ENCODE data around the gene SFXN5.

The SFXN5 gene

DNA sequence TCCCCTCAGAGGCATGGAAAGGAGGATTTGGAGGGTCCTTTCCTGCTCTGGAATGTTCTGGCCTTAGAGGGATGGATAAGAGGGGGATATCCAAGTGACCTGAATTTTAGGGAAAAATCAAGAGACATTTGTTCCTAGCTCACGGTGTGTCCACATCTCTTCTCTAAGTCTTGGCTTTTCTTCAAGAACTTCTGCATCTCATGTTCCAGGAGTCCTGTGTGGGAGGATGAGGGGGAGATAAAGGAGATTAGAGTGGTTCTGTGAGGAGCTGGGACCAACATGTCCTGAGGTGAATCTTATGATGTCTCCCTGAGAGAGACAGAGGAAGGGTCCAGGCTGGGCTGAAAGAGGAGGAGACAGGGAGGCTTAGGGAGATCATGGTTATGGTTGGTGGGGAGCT lies 142.5 kb downstream of the SFXN5 start:
- Mint-ChIP-seq H3K27me3 (peaks cover 5% of the 10 kb centered on the region), H3K27ac (ENCODE audit: low read depth) (no peak overlapping the region), H3K9me3 (no peaks in the 10 kb centered on the region), H3K36me3 (ENCODE audit: insufficient read depth) (no peaks in the 10 kb centered on the region), H3K4me3 (no peak overlapping the region), H3K4me1 (peaks cover 1% of the 10 kb centered on the region)
- DNase-seq (ENCODE audit: low spot score in 2 of 2) (no peak), ATAC-seq (replicated peaks; ENCODE audit: extremely low read depth, poor library complexity, severe bottlenecking) (no peak)

GRCh38 chr2:72927619-72928550 lies 143.6 kb downstream of the SFXN5 start:
- no peak for DNase-seq (ENCODE audit: low spot score in 2 of 2)
- Mint-ChIP-seq H3K4me3 (no peak overlapping the region), H3K4me1 (peaks cover 5% of the 10 kb centered on the region), H3K27me3 (peaks cover 14% of the 10 kb centered on the region), H3K9me3 (no peaks in the 10 kb centered on the region), H3K36me3 (ENCODE audit: insufficient read depth) (no peaks in the 10 kb centered on the region), H3K27ac (ENCODE audit: low read depth) (no peak overlapping the region)
- ATAC-seq (replicated peaks; ENCODE audit: extremely low read depth, poor library complexity, severe bottlenecking), result no peak

DNA sequence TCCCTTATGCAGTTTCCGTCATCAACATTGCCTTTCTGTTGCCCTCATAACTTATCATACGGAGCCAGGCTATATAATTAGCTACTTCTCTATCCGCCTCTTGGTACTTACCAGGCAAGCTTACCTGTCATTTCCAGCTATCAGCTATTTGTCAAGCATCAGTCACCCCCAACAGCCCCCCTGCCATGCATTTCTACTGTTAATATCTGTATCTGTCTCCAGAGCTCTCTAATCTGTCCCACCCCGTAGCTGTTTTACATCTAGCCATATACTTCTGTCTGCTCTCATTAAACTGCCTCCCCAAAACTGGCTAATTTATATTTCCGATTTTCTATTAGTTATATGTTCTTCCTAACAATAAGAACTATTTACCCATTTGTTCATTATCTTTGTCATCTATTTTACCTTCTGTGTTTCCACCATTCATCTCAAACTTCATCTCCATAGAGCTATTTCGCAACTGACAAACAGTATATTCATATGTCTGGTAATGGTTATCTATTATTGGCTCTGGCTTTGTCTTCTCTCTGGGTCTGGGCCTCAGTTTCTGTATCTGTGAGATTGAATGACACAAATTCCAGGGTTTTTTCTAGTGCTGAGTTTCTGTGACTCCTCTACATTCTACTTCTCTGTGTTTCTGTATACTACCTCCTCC lies 144.6 kb downstream of the SFXN5 start:
- DNase-seq (ENCODE audit: low spot score in 2 of 2), result no peak
- no peak overlapping the region for H3K4me3 Mint-ChIP-seq
- H3K27ac Mint-ChIP-seq (ENCODE audit: low read depth), result no peak overlapping the region

DNA sequence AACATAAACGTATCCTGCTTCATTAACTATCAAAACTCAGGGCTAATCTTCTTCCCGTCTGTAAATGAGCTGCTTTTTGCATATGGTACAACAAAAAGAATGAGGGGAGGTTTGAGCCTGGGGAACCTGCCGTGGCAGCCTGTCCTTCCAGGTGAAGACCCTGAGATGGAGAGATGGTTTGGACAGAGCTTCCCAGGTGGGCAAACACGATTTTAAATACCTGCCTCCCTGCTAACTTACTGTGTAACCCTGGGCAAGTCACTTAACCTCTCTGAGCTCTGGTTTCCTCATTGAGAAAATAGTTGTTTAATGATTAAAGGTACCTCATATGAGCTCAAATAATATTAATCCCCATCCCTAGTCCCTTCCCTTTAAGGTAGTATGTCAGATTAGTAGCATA lies 145.1 kb downstream of the SFXN5 start:
- Mint-ChIP-seq H3K27me3 (peaks cover 30% of the 10 kb centered on the region), H3K9me3 (no peaks in the 10 kb centered on the region), H3K36me3 (ENCODE audit: insufficient read depth) (peaks cover 2% of the 10 kb centered on the region), H3K4me3 (no peak overlapping the region), H3K4me1 (peaks cover 5% of the 10 kb centered on the region), H3K27ac (ENCODE audit: low read depth) (no peak overlapping the region)
- ATAC-seq (replicated peaks; ENCODE audit: extremely low read depth, poor library complexity, severe bottlenecking) (no peak), DNase-seq (ENCODE audit: low spot score in 2 of 2) (no peak)

More for the DNA sequence above, 144.6 kb downstream of the SFXN5 start:
- Mint-ChIP-seq H3K27me3 (peaks cover 24% of the 10 kb centered on the region), H3K36me3 (ENCODE audit: insufficient read depth) (peaks cover 1% of the 10 kb centered on the region), H3K9me3 (no peaks in the 10 kb centered on the region), H3K4me1 (peaks cover 5% of the 10 kb centered on the region)
- no peak for ATAC-seq (replicated peaks; ENCODE audit: extremely low read depth, poor library complexity, severe bottlenecking)

DNA sequence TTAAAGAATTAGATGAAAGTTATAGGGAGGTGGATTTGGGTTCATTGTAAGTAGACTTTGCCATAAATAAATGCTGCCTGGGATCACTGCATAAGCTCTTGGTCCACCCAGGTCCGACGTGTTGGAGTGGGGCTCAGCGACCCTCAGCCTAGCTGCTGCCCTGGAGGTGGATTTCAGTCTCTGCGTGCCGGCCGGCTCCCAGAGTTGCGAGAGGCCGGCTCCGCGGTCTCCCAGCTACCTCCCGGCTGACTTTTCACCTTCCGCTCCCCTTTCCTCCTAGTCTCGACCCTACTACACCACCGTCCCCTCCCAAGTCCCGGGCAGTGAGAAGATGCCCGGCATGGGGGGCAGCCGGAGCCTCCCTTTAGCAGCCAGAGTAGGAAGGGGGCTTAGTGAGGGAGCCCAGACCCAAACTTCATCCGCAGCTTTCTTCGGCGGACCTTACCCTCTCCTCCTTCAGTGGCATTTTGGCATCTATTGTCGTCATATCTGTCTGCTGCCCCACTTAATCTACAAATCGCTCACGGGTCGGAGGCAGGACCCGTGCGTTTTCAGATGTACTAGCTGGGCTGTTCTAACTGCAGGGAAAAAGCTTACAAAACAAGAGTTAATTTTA lies 146.1 kb downstream of the SFXN5 start:
- peaks cover 39% of the 10 kb centered on the region for H3K27me3 Mint-ChIP-seq
- no peaks in the 10 kb centered on the region for H3K9me3 Mint-ChIP-seq
- no peak for DNase-seq (ENCODE audit: low spot score in 2 of 2)
- no peak for ATAC-seq (replicated peaks; ENCODE audit: extremely low read depth, poor library complexity, severe bottlenecking)
- H3K36me3 Mint-ChIP-seq (ENCODE audit: insufficient read depth), result peaks cover 2% of the 10 kb centered on the region
- peaks cover 5% of the 10 kb centered on the region for H3K4me1 Mint-ChIP-seq
- no peak overlapping the region for H3K4me3 Mint-ChIP-seq
- no peak overlapping the region for H3K27ac Mint-ChIP-seq (ENCODE audit: low read depth)

GRCh38 chr2:72924353-72925240 lies 146.9 kb downstream of the SFXN5 start:
- Mint-ChIP-seq H3K4me3 (no peak overlapping the region), H3K27ac (ENCODE audit: low read depth) (no peak overlapping the region), H3K27me3 (peaks cover 47% of the 10 kb centered on the region), H3K9me3 (no peaks in the 10 kb centered on the region), H3K36me3 (ENCODE audit: insufficient read depth) (peaks cover 2% of the 10 kb centered on the region), H3K4me1 (peaks cover 5% of the 10 kb centered on the region)
- no peak for ATAC-seq (replicated peaks; ENCODE audit: extremely low read depth, poor library complexity, severe bottlenecking)
- no peak for DNase-seq (ENCODE audit: low spot score in 2 of 2)

- Mint-ChIP-seq H3K9me3 (no peaks in the 10 kb centered on the region), H3K27ac (ENCODE audit: low read depth) (no peak overlapping the region), H3K27me3 (peaks cover 54% of the 10 kb centered on the region), H3K4me1 (peaks cover 5% of the 10 kb centered on the region), H3K4me3 (no peak overlapping the region), H3K36me3 (ENCODE audit: insufficient read depth) (peaks cover 2% of the 10 kb centered on the region)
- DNase-seq (ENCODE audit: low spot score in 2 of 2) (no peak), ATAC-seq (replicated peaks; ENCODE audit: extremely low read depth, poor library complexity, severe bottlenecking) (no peak)
Observed at GRCh38 chr2:72923833-72924352, 147.6 kb downstream of the SFXN5 start.

GRCh38 chr2:72921853-72922252 lies 149.7 kb downstream of the SFXN5 start:
- DNase-seq (ENCODE audit: low spot score in 2 of 2) (no peak), ATAC-seq (replicated peaks; ENCODE audit: extremely low read depth, poor library complexity, severe bottlenecking) (no peak)
- H3K4me3 Mint-ChIP-seq, result no peak overlapping the region
- peaks cover 6% of the 10 kb centered on the region for H3K36me3 Mint-ChIP-seq (ENCODE audit: insufficient read depth)
- H3K27ac Mint-ChIP-seq (ENCODE audit: low read depth), result no peak overlapping the region
- peaks cover 14% of the 10 kb centered on the region for H3K4me1 Mint-ChIP-seq
- H3K27me3 Mint-ChIP-seq, result peaks cover 65% of the 10 kb centered on the region
- no peaks in the 10 kb centered on the region for H3K9me3 Mint-ChIP-seq

- Mint-ChIP-seq H3K36me3 (ENCODE audit: insufficient read depth) (peaks cover 7% of the 10 kb centered on the region), H3K27me3 (peaks cover 70% of the 10 kb centered on the region)
- no peak for ATAC-seq (replicated peaks; ENCODE audit: extremely low read depth, poor library complexity, severe bottlenecking)
Observed at GRCh38 chr2:72921088-72921851, 150.2 kb downstream of the SFXN5 start.

GRCh38 chr2:72920318-72921087 lies 151.0 kb downstream of the SFXN5 start:
- DNase-seq (ENCODE audit: low spot score in 2 of 2), result no peak
- no peaks in the 10 kb centered on the region for H3K9me3 Mint-ChIP-seq
- ATAC-seq (replicated peaks; ENCODE audit: extremely low read depth, poor library complexity, severe bottlenecking), result peak; percentile 24
- H3K27me3 Mint-ChIP-seq, result peaks cover 76% of the 10 kb centered on the region
- no peak overlapping the region for H3K27ac Mint-ChIP-seq (ENCODE audit: low read depth)
- peaks cover 7% of the 10 kb centered on the region for H3K36me3 Mint-ChIP-seq (ENCODE audit: insufficient read depth)
- no peak overlapping the region for H3K4me3 Mint-ChIP-seq
- peaks cover 19% of the 10 kb centered on the region for H3K4me1 Mint-ChIP-seq

More at GRCh38 chr2:72921088-72921851, 150.2 kb downstream of the SFXN5 start:
- Mint-ChIP-seq H3K27ac (ENCODE audit: low read depth) (no peak overlapping the region), H3K4me1 (peaks cover 17% of the 10 kb centered on the region), H3K4me3 (no peak overlapping the region), H3K9me3 (no peaks in the 10 kb centered on the region)
- DNase-seq (ENCODE audit: low spot score in 2 of 2), result no peak
